GM12875 (cell line): ENCODE measurements around the gene SLC16A3.

Experiments used
- H3K4me3 ChIP-seq: one replicate; pipeline ENCODE4 v1.5.1; 2011; ENCODE audit warnings: low read depth, low read length, control low read depth
- CTCF ChIP-seq: IDR thresholded peaks from 2 replicates; pipeline ENCODE4 v1.5.1; 2011; ENCODE audit warnings: low read depth, mild to moderate bottlenecking, control low read depth, inconsistent platforms, low read length, moderate library complexity, borderline replicate concordance; ENCODE audit not compliant: insufficient read depth

Gene SLC16A3

DNA sequence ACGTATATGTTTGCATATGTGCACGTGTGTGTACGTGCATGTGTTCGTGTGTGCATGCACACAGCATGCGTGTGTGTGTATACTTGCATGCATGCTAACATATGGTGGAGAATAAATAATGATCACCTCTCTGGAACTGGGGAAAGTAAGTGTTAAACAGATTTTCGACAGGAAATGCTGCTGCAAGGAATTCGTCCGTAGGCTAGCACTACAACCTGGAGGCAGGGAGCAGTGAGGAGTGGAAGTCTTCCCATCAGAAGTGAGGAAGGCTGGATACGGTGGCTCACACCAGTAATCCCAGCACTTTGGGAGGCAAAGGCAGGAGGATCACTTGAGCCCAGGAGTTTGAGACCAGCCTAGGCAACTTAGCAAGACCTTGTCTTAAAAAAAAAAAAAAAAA lies 49.5 kb downstream of the SLC16A3 start:
- TF ChIP-seq CTCF, result no peak
- H3K4me3 ChIP-seq, result no peak overlapping the region

GRCh38 chr17:82278786-82279391 lies 50.0 kb downstream of the SLC16A3 start:
- no peak for TF ChIP-seq CTCF
- no peak overlapping the region for H3K4me3 ChIP-seq

DNA sequence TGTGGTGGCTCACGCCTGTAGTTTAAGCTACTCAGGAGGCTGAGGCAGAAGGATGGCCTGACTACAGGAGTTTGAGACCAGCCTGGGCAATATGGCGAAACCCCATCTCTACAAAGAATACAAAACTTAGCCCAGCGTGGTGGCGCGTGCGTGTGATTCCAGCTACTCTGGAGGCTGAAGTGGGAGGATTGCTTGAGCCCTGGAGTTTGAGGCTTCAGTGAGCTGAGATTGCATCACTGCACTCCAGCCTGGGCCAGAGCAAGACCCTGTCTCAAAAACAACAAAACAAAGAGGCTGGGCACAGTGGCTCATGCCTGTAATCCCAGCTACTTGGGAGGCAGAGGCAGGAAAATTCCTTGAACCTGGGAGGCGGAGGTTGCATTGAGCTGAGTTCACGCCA lies 51.7 kb downstream of the SLC16A3 start:
- no peak overlapping the region for H3K4me3 ChIP-seq
- no peak for TF ChIP-seq CTCF

- TF ChIP-seq CTCF, result no peak
- H3K4me3 ChIP-seq, result no peak overlapping the region
Observed at GRCh38 chr17:82281076-82281475, 52.2 kb downstream of the SLC16A3 start.

DNA sequence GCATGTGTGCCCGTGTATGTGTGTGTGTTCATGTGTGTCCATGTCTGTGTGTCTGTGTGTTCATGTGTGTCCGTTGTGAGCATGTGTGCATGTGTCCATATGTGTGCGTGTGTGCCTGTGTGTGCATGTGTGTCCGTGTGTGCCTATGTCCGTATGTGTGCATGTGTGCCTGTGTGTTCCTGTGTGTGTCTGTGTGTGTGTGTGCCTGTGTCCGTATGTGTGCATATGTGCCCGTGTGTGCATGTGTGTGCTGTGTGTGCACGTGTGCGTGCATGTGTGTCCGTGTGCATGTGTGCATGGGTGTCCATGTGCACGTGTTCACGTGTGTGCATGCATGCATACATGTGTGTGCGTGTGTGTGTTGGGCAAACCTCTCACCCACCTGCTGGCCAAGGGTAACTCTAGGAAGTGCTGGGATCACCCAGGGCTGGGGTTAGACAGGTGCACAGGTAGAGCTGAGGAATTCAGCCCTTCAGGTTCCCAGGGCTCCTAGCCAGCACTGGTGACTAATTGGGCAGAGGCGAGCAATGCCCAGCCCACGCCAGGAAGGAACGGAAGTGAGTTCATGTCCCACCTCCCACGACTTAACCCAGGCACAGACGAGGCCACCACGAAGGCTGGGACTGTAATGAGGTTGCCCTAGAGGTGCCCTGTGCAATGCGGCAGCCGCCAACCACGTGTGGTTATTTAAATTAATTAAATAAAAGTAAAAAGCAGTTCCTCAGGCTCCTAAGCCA lies 52.8 kb downstream of the SLC16A3 start:
- TF ChIP-seq CTCF, result no peak
- H3K4me3 ChIP-seq, result no peak overlapping the region

DNA sequence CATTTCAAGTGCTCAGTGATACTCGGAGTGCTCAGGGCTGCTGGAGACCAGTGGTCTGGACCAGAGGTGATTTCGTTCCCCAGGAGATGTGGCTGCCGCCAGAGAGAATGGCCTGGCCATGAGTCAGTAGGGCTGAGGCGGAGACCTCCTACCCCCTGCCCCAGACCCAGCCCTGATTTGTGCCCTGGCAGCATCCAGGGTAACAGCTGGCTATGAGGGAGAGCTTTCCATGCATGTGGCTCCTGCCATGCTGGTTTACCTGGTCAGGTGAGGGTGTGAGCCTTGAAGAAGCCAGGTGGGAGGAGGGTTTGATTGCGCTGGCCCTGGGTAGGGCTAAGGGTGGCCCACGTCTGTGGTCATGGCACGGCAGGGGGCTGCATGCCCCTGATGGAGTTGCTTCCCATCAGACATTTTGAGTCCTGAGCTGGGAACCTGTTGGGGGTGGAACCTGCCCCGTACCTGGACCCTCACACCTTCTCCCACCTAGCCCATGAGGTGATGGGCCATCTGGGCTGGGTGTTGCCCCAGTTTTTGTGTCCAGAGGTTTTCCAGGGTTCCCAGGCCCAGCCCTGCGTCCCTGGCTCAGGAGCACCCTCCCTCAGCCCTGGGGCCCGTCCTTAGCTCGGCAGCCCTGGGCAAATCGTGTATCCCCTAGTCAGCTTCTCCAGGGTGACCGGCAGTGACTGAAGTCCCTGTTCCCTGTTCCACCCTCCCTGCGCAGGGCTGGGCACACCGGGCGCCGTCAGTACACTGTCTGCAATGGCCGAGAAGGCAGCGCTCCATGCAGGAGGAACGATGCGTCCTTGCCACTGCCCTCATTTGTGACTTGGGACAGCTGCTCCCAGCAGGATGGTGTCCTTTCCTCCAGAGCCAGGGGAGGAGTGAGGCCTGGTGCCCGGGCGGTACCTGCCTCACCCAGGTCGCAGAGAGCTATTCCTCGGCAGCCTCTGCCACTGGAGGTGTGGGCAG lies 53.7 kb downstream of the SLC16A3 start:
- H3K4me3 ChIP-seq, result no peak overlapping the region
- TF ChIP-seq CTCF, result no peak
